ENCODE measurements around the gene CRACR2A. TPM values are rescaled to one million over a fixed set of nuclear protein-coding genes. Genes with fewer than 3 reads are reported as not detected.

The CRACR2A gene
- total and polyA plus RNA-seq, 9 of the 15 experiments (the other 6 are each of a cell fraction or from before 2014, with no cell fraction given), result 2.1 to 15.1 (median 10.4) TPM

- no peak for TF ChIP-seq TFE3 (CRISPR knock-in tag; IDR thresholded peaks at IDR 0.05)
- TF ChIP-seq ZNF395 (CRISPR knock-in tag; IDR thresholded peaks at IDR 0.05), result peak; percentile 93
- 0 out of 2 replicates have a peak, but pooled peaks have one; percentile 56 for TF ChIP-seq ID3 (CRISPR knock-in tag; IDR thresholded peaks at IDR 0.05)
- TF ChIP-seq ID3 (tag; IDR thresholded peaks at IDR 0.05), result peak; percentile 91
- TF ChIP-seq ZNF766 (CRISPR knock-in tag; conservative IDR thresholded peaks at IDR 0.05), result peak; percentile 87
- TF ChIP-seq SP1 (CRISPR knock-in tag; IDR thresholded peaks at IDR 0.05), result no peak
- peak; percentile 61 for TF ChIP-seq ETV1 (tag; conservative IDR thresholded peaks at IDR 0.05; ENCODE audit: low read depth)
- no peak for TF ChIP-seq KDM1A (IDR thresholded peaks at IDR 0.05)
- TF ChIP-seq ZNF79 (CRISPR knock-in tag; IDR thresholded peaks at IDR 0.05; ENCODE audit: low read depth), result peak; percentile 75; the same call in 1 of the 2 replicates
- no peak for TF ChIP-seq ZNF408 (CRISPR knock-in tag; IDR thresholded peaks at IDR 0.05; ENCODE audit: low read depth)
- TF ChIP-seq ILK (tag; IDR thresholded peaks at IDR 0.05; ENCODE audit: borderline replicate concordance, low read depth), result no peak
- peak; percentile 82 for TF ChIP-seq BCL6 (CRISPR knock-in tag; IDR thresholded peaks at IDR 0.05)
- TF ChIP-seq SMAD1 (IDR thresholded peaks at IDR 0.05; ENCODE audit: low read depth, low read length, partially characterized antibody), result no peak
- no peak for TF ChIP-seq MAX (CRISPR knock-in tag; IDR thresholded peaks at IDR 0.05)
- TF ChIP-seq ZC3H4 (CRISPR knock-in tag; IDR thresholded peaks at IDR 0.05; ENCODE audit: borderline replicate concordance), result no peak
- peak; percentile 57 for TF ChIP-seq NFE2L1 (tag; IDR thresholded peaks at IDR 0.05; ENCODE audit: borderline replicate concordance, low read depth)
- 0 out of 2 replicates have a peak, but pooled peaks have one; percentile 11 for TF ChIP-seq SMARCA4 (IDR thresholded peaks at IDR 0.05)
- peak; percentile 90 for TF ChIP-seq ZNF316 (IDR thresholded peaks at IDR 0.05)
- no peak for TF ChIP-seq ETV5 (CRISPR knock-in tag; IDR thresholded peaks at IDR 0.05; ENCODE audit: low read depth)
- no peak for TF ChIP-seq ZBTB26 (CRISPR knock-in tag; IDR thresholded peaks at IDR 0.05)
- TF ChIP-seq ETV6 (IDR thresholded peaks at IDR 0.05; ENCODE audit: borderline replicate concordance in 1 of 2, low read depth in 2 of 2, low read length in 1 of 2), result no peak
- no peak for TF ChIP-seq ETV6 (CRISPR knock-in tag; IDR thresholded peaks at IDR 0.05; ENCODE audit: borderline replicate concordance)
- no peak for TF ChIP-seq DACH1 (IDR thresholded peaks at IDR 0.05; ENCODE audit: partially characterized antibody)
- TF ChIP-seq MEF2A (IDR thresholded peaks at IDR 0.05; ENCODE audit: control insufficient read depth, low read depth, low read length), result no peak
- no peak for TF ChIP-seq U2AF1 (optimal IDR thresholded peaks at IDR 0.05; ENCODE audit: low read depth, low read length)
Observed at GRCh38 chr12:3684449-3685051, 68.4 kb downstream of the CRACR2A start (continued).

Measured in K562 (cell line).